Activated naive CD8-positive, alpha-beta T cell treated with anti-CD3 and anti-CD28 coated beads, Interleukin-2, amount 10 ng/mL, durations not matched to agents 7 days and 5 days (primary cell): Measurements from ENCODE around the gene NXN. TPM values are rescaled to one million over a fixed set of nuclear protein-coding genes. Genes with fewer than 3 reads are reported as not detected.
"Not testable (repeated sequence)": the region's sequence is repeated elsewhere in the genome, so short reads cannot be mapped to it uniquely, and the experiment has no call there.

ENCODE experiments used
- ATAC-seq: fragments of 150-1000 bp; cut with Tn5 transposase; one replicate; pipeline ENCODE4 v1.10.0; 2021; ENCODE audit warnings: low read depth, moderate library complexity
- POLR2A ChIA-PET: fragments of 350-600 bp; sonication (Branson Sonifier 250); formaldehyde crosslinking; loops from one replicate; lab custom pipeline; 2021; ENCODE audit warnings: antibody characterized with exemption; lab: Charles Lee
- DNase-seq: peaks from one replicate; pipeline ENCODE4 v3.0.0; 2021
- H3K27ac Mint-ChIP-seq: one replicate; pipeline ENCODE4 v1.8.0; 2022; ENCODE audit warnings: mild to moderate bottlenecking, mixed read lengths
- H3K27me3 Mint-ChIP-seq: one replicate; pipeline ENCODE4 v1.8.0; 2022; ENCODE audit warnings: mild to moderate bottlenecking, moderate library complexity, mixed read lengths
- H3K36me3 Mint-ChIP-seq: one replicate; pipeline ENCODE4 v1.8.0; 2021; ENCODE audit warnings: mild to moderate bottlenecking, mixed read lengths
- H3K4me1 Mint-ChIP-seq: one replicate; pipeline ENCODE4 v1.8.0; 2021; ENCODE audit warnings: mixed read lengths
- H3K4me3 Mint-ChIP-seq: one replicate; pipeline ENCODE4 v1.8.0; 2022; ENCODE audit warnings: mild to moderate bottlenecking, moderate library complexity, mixed read lengths
- H3K9me3 Mint-ChIP-seq: one replicate; pipeline ENCODE4 v1.8.0; 2021; ENCODE audit warnings: mixed read lengths
- total RNA-seq, 2 experiments: library from RNA; stranded (reverse); gene quantifications; one replicate each; pipeline ENCODE4 v1.2.3, GENCODE V29; 2021

The NXN gene
- total RNA-seq, 2 experiments from 2014 or later = 0.22 to 0.37 TPM

- H3K4me1 Mint-ChIP-seq = no peaks in the 10 kb centered on the region
- POLR2A ChIA-PET = no interaction called here
- H3K27ac Mint-ChIP-seq = no peak overlapping the region
- peaks cover 2% of the 10 kb centered on the region for H3K9me3 Mint-ChIP-seq
- H3K36me3 Mint-ChIP-seq = no peaks in the 10 kb centered on the region
- ATAC-seq = no peak
- no peak for DNase-seq
- H3K27me3 Mint-ChIP-seq = no peaks in the 10 kb centered on the region
- H3K4me3 Mint-ChIP-seq = no peak overlapping the region
Observed at GRCh38 chr17:834136-834535, 145.4 kb downstream of the NXN start.

GRCh38 chr17:830950-831349, 148.6 kb downstream of the NXN start:
- POLR2A ChIA-PET = no interaction called here

GRCh38 chr17:830381-830780, 149.2 kb downstream of the NXN start:
- no peak for ATAC-seq
- no peak overlapping the region for H3K4me3 Mint-ChIP-seq
- H3K4me1 Mint-ChIP-seq = no peaks in the 10 kb centered on the region
- no peaks in the 10 kb centered on the region for H3K36me3 Mint-ChIP-seq
- no peaks in the 10 kb centered on the region for H3K27me3 Mint-ChIP-seq
- POLR2A ChIA-PET = no interaction called here
- peaks cover 2% of the 10 kb centered on the region for H3K9me3 Mint-ChIP-seq
- DNase-seq = no peak
- H3K27ac Mint-ChIP-seq = no peak overlapping the region

More at GRCh38 chr17:830950-831349, 148.6 kb downstream of the NXN start:
- H3K27ac Mint-ChIP-seq = no peak overlapping the region
- no peaks in the 10 kb centered on the region for H3K4me1 Mint-ChIP-seq
- no peak for DNase-seq
- H3K27me3 Mint-ChIP-seq = no peaks in the 10 kb centered on the region
- ATAC-seq = no peak
- H3K4me3 Mint-ChIP-seq = no peak overlapping the region
- no peaks in the 10 kb centered on the region for H3K36me3 Mint-ChIP-seq
- peaks cover 2% of the 10 kb centered on the region for H3K9me3 Mint-ChIP-seq

- DNase-seq, H3K27me3 Mint-ChIP-seq, POLR2A ChIA-PET: not testable (repeated sequence)
Observed at GRCh38 chr17:829614-830013, 150.0 kb downstream of the NXN start.

GRCh38 chr17:828761-829160, 150.8 kb downstream of the NXN start:
- Mint-ChIP-seq H3K36me3 (no peaks in the 10 kb centered on the region), H3K27ac (no peak overlapping the region), H3K9me3 (peaks cover 2% of the 10 kb centered on the region), H3K4me1 (no peaks in the 10 kb centered on the region), H3K27me3 (no peaks in the 10 kb centered on the region), H3K4me3 (no peak overlapping the region)
- DNase-seq = no peak
- no peak for ATAC-seq
- POLR2A ChIA-PET = no interaction called here

More at GRCh38 chr17:829614-830013, 150.0 kb downstream of the NXN start:
- H3K36me3 Mint-ChIP-seq, H3K9me3 Mint-ChIP-seq, H3K4me3 Mint-ChIP-seq, ATAC-seq, H3K4me1 Mint-ChIP-seq, H3K27ac Mint-ChIP-seq: not testable (repeated sequence)

GRCh38 chr17:826778-827177, 152.8 kb downstream of the NXN start:
- H3K27ac Mint-ChIP-seq = no peak overlapping the region
- peaks cover 2% of the 10 kb centered on the region for H3K9me3 Mint-ChIP-seq
- DNase-seq (no peak), ATAC-seq (no peak)
- POLR2A ChIA-PET = no interaction called here
- H3K27me3 Mint-ChIP-seq = no peaks in the 10 kb centered on the region
- H3K36me3 Mint-ChIP-seq = no peaks in the 10 kb centered on the region
- H3K4me3 Mint-ChIP-seq = no peak overlapping the region
- H3K4me1 Mint-ChIP-seq = no peaks in the 10 kb centered on the region

GRCh38 chr17:825216-825615, 154.4 kb downstream of the NXN start:
- Mint-ChIP-seq H3K36me3 (no peaks in the 10 kb centered on the region), H3K27me3 (no peaks in the 10 kb centered on the region), H3K27ac (no peak overlapping the region), H3K4me1 (no peaks in the 10 kb centered on the region), H3K4me3 (no peak overlapping the region), H3K9me3 (peaks cover 2% of the 10 kb centered on the region)
- POLR2A ChIA-PET = no interaction called here
- no peak for ATAC-seq
- no peak for DNase-seq

- no peak for DNase-seq
- POLR2A ChIA-PET = no interaction called here
- no peaks in the 10 kb centered on the region for H3K4me1 Mint-ChIP-seq
- no peaks in the 10 kb centered on the region for H3K36me3 Mint-ChIP-seq
- no peaks in the 10 kb centered on the region for H3K9me3 Mint-ChIP-seq
- H3K4me3 Mint-ChIP-seq = no peak overlapping the region
- no peak overlapping the region for H3K27ac Mint-ChIP-seq
- no peak for ATAC-seq
- H3K27me3 Mint-ChIP-seq = no peaks in the 10 kb centered on the region
Observed at GRCh38 chr17:824378-824777, 155.2 kb downstream of the NXN start.

GRCh38 chr17:823501-823902, 156.1 kb downstream of the NXN start:
- Mint-ChIP-seq H3K9me3 (no peaks in the 10 kb centered on the region), H3K36me3 (no peaks in the 10 kb centered on the region), H3K27me3 (no peaks in the 10 kb centered on the region), H3K27ac (no peak overlapping the region), H3K4me1 (no peaks in the 10 kb centered on the region), H3K4me3 (no peak overlapping the region)
- POLR2A ChIA-PET = no interaction called here
- DNase-seq (no peak), ATAC-seq (no peak)

- no peaks in the 10 kb centered on the region for H3K36me3 Mint-ChIP-seq
- no peaks in the 10 kb centered on the region for H3K9me3 Mint-ChIP-seq
- H3K27me3 Mint-ChIP-seq = peaks cover 3% of the 10 kb centered on the region
- ATAC-seq (no peak), DNase-seq (no peak)
- POLR2A ChIA-PET = no interaction called here
- H3K4me3 Mint-ChIP-seq = no peak overlapping the region
- no peak overlapping the region for H3K27ac Mint-ChIP-seq
- no peaks in the 10 kb centered on the region for H3K4me1 Mint-ChIP-seq
Observed at GRCh38 chr17:819251-819650, 160.3 kb downstream of the NXN start.

- no peaks in the 10 kb centered on the region for H3K36me3 Mint-ChIP-seq
- ATAC-seq (no peak), DNase-seq (no peak)
- no peaks in the 10 kb centered on the region for H3K4me1 Mint-ChIP-seq
- no peak overlapping the region for H3K27ac Mint-ChIP-seq
- peaks cover 4% of the 10 kb centered on the region for H3K9me3 Mint-ChIP-seq
- no peak overlapping the region for H3K4me3 Mint-ChIP-seq
- peaks cover 3% of the 10 kb centered on the region for H3K27me3 Mint-ChIP-seq
- POLR2A ChIA-PET = no interaction called here
Observed at GRCh38 chr17:814371-814770, 165.2 kb downstream of the NXN start.

- DNase-seq (no peak), ATAC-seq (no peak)
- H3K36me3 Mint-ChIP-seq = no peaks in the 10 kb centered on the region
- H3K27ac Mint-ChIP-seq = no peak overlapping the region
- no peak overlapping the region for H3K4me3 Mint-ChIP-seq
- no peaks in the 10 kb centered on the region for H3K4me1 Mint-ChIP-seq
- H3K9me3 Mint-ChIP-seq = peaks cover 4% of the 10 kb centered on the region
- POLR2A ChIA-PET = no interaction called here
- H3K27me3 Mint-ChIP-seq = peaks cover under 1% of the 10 kb centered on the region
Observed at GRCh38 chr17:812638-813204, 166.9 kb downstream of the NXN start.

GRCh38 chr17:811051-811784, 168.4 kb downstream of the NXN start:
- Mint-ChIP-seq H3K4me1 (no peaks in the 10 kb centered on the region), H3K9me3 (peaks cover 4% of the 10 kb centered on the region), H3K36me3 (no peaks in the 10 kb centered on the region), H3K27me3 (no peaks in the 10 kb centered on the region), H3K27ac (no peak overlapping the region), H3K4me3 (no peak overlapping the region)
- no peak for DNase-seq
- POLR2A ChIA-PET = no interaction called here
- no peak for ATAC-seq

- DNase-seq (no peak), ATAC-seq (no peak)
- Mint-ChIP-seq H3K9me3 (peaks cover 3% of the 10 kb centered on the region), H3K27ac (no peak overlapping the region), H3K27me3 (no peaks in the 10 kb centered on the region), H3K36me3 (no peaks in the 10 kb centered on the region), H3K4me1 (no peaks in the 10 kb centered on the region), H3K4me3 (no peak overlapping the region)
- POLR2A ChIA-PET = no interaction called here
Observed at GRCh38 chr17:807523-808294, 171.9 kb downstream of the NXN start.
